OCI-LY1 (cell line): ENCODE results near the gene FHIT.

Experiments
- H2AFZ ChIP-seq: fragments of 200-600 bp; sonication (generic), shearing (Covaris generic); 2 replicates; pipeline ENCODE4 v1.6.0; 2014; ENCODE audit warnings: antibody characterized with exemption, mild to moderate bottlenecking, low read length
- H3F3A ChIP-seq: fragments of 200-600 bp; sonication (generic), shearing (Covaris generic); 2 replicates; pipeline ENCODE4 v1.6.0; 2014; ENCODE audit warnings: mild to moderate bottlenecking, antibody characterized with exemption, low read length, moderate library complexity; ENCODE audit not compliant: insufficient read depth
- H3K27ac ChIP-seq: fragments of 200-600 bp; sonication (generic); 2 replicates; pipeline ENCODE4 v1.5.1; 2014; ENCODE audit warnings: low read length, mixed run types, mild to moderate bottlenecking, low read depth; ENCODE audit not compliant: poor library complexity, severe bottlenecking
- H3K27me3 ChIP-seq: fragments of 200-600 bp; sonication (generic); 2 replicates; pipeline ENCODE4 v1.6.0; 2014; ENCODE audit warnings: antibody characterized with exemption, mild to moderate bottlenecking, low read length, moderate library complexity; ENCODE audit not compliant: insufficient read depth
- H3K36me3 ChIP-seq: fragments of 200-600 bp; sonication (generic); 2 replicates; pipeline ENCODE4 v1.6.1; 2014; ENCODE audit warnings: mild to moderate bottlenecking, antibody characterized with exemption, low read length, moderate library complexity, mixed read lengths; ENCODE audit not compliant: insufficient read depth
- H3K4me1 ChIP-seq: fragments of 200-600 bp; sonication (generic); 2 replicates; pipeline ENCODE4 v1.5.1; 2014; ENCODE audit warnings: mild to moderate bottlenecking, low read length, moderate library complexity; ENCODE audit not compliant: insufficient read depth, severe bottlenecking
- H3K4me2 ChIP-seq: fragments of 200-600 bp; sonication (generic), shearing (Covaris generic); 2 replicates; pipeline ENCODE4 v1.6.1; 2014; ENCODE audit warnings: low read length
- H3K4me3 ChIP-seq: fragments of 200-600 bp; sonication (generic); 2 replicates; pipeline ENCODE4 v1.5.1; 2014; ENCODE audit warnings: low read length, low read depth, mild to moderate bottlenecking, mixed read lengths; ENCODE audit not compliant: poor library complexity, severe bottlenecking
- H3K79me2 ChIP-seq: fragments of 200-600 bp; shearing (Covaris generic); 2 replicates; pipeline ENCODE4 v1.6.1; 2016; ENCODE audit warnings: mixed run types, low read length, mixed read lengths; ENCODE audit not compliant: insufficient read depth
- H3K9ac ChIP-seq: fragments of 200-600 bp; sonication (generic), shearing (Covaris generic); 2 replicates; pipeline ENCODE4 v1.6.1; 2014; ENCODE audit warnings: mild to moderate bottlenecking, low read length, mixed read lengths
- H3K9me2 ChIP-seq: fragments of 200-600 bp; sonication (generic), shearing (Covaris generic); 2 replicates; pipeline ENCODE4 v1.6.1; 2014; ENCODE audit warnings: low read depth, mild to moderate bottlenecking, low read length, mixed read lengths
- H3K9me3 ChIP-seq: fragments of 200-600 bp; shearing (Covaris generic); 2 replicates; pipeline ENCODE4 v1.6.1; 2014; ENCODE audit warnings: low read length, mixed read lengths
- H4K20me1 ChIP-seq: fragments of 200-600 bp; sonication (generic), shearing (Covaris generic); 2 replicates; pipeline ENCODE4 v1.6.0; 2016; ENCODE audit warnings: mild to moderate bottlenecking, low read length; ENCODE audit not compliant: insufficient read depth
- CTCF ChIP-seq: fragments of 200-600 bp; sonication (generic), shearing (Covaris generic); IDR thresholded peaks from 2 replicates; pipeline ENCODE4 v1.5.1; 2017; ENCODE audit warnings: mild to moderate bottlenecking, antibody characterized with exemption, low read length, moderate library complexity, mixed read lengths
- EZH2 ChIP-seq: fragments of 200-600 bp; sonication (generic), shearing (Covaris generic); IDR thresholded peaks from 2 replicates; pipeline ENCODE4 v1.8.0; 2017; ENCODE audit warnings: borderline replicate concordance, mixed run types, mild to moderate bottlenecking, antibody characterized with exemption, low read length, moderate library complexity, mixed read lengths

The FHIT gene

GRCh38 chr3:59762941-59763340, 1488.3 kb downstream of the FHIT start:
- no peaks in the 10 kb centered on the region for H3K27me3 ChIP-seq
- no peaks in the 10 kb centered on the region for H3K9me2 ChIP-seq
- no peaks in the 10 kb centered on the region for H3K79me2 ChIP-seq
- no peak overlapping the region for H3K4me3 ChIP-seq
- no peaks in the 10 kb centered on the region for H3F3A ChIP-seq
- no peaks in the 10 kb centered on the region for H3K9me3 ChIP-seq
- H3K36me3 ChIP-seq, result no peaks in the 10 kb centered on the region
- no peak overlapping the region for H3K4me2 ChIP-seq
- no peak for TF ChIP-seq EZH2
- no peak for TF ChIP-seq CTCF
- H3K9ac ChIP-seq, result no peak overlapping the region
- no peak overlapping the region for H2AFZ ChIP-seq
- H3K27ac ChIP-seq, result no peak overlapping the region
- no peaks in the 10 kb centered on the region for H3K4me1 ChIP-seq
- no peaks in the 10 kb centered on the region for H4K20me1 ChIP-seq

DNA sequence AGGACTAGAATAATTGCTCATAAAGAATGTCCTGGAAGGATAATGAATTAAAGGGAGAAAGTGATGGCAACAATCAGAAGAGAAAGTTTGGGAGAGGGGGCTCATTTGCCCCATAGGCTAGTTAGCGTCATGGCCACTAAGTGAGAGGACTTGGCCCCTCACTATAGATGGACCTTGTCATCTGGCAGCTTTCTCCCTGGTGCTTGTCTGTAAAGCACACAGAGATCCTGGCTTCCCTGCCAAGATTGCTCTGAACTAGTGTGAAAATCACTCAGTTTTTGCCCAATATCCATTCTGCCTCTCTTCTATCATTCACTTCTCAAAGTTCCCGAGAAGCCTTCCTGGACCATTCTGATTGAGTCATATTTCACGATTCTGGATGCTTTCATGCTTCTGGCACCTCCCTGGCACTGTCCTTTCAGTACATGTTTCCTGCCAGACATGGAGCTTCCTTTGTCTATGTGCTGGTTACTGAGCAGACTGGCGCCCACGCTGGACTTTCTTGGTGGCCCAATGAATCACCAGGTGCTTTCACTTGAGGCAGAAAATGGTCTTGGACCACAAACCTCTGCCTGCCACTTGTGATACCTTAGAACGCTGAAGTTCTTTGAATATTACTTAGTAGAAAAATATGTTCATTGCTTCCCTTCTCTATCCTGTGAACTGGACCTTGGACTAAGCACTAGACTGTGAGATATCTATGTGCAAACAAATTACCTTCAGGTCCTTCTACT, 1491.8 kb downstream of the FHIT start:
- no peak overlapping the region for H3K9ac ChIP-seq
- no peak overlapping the region for H2AFZ ChIP-seq
- H3K9me3 ChIP-seq, result no peaks in the 10 kb centered on the region
- no peaks in the 10 kb centered on the region for H4K20me1 ChIP-seq
- H3K4me2 ChIP-seq, result no peak overlapping the region
- H3K9me2 ChIP-seq, result no peaks in the 10 kb centered on the region
- H3K4me3 ChIP-seq, result no peak overlapping the region
- H3K36me3 ChIP-seq, result no peaks in the 10 kb centered on the region
- no peak overlapping the region for H3K27ac ChIP-seq
- no peaks in the 10 kb centered on the region for H3F3A ChIP-seq
- H3K79me2 ChIP-seq, result no peaks in the 10 kb centered on the region
- H3K27me3 ChIP-seq, result no peaks in the 10 kb centered on the region
- no peak for TF ChIP-seq EZH2
- no peak for TF ChIP-seq CTCF
- H3K4me1 ChIP-seq, result no peaks in the 10 kb centered on the region

DNA sequence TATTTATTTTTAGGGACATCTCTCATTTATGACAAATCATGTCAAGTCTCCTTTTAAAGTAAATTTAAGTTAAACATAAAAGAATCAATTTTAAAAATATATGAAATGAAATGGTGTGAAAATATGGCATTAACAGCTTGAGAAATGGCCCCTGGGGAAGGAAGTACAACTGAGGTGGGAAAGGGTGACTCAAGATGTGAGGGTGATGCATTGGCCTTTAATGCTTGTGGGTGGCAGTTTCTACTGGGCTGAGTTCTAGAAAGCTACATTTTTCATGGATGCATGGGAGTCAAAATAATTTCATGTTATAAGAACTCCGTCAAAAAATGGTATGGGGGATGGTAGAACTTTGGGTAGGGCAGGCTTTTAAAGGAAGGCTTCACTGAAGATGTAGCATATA, 1492.6 kb downstream of the FHIT start:
- Histone ChIP-seq H4K20me1 (no peaks in the 10 kb centered on the region), H3F3A (no peaks in the 10 kb centered on the region), H3K4me2 (no peak overlapping the region), H3K9ac (no peak overlapping the region), H3K4me3 (no peak overlapping the region), H3K9me3 (no peaks in the 10 kb centered on the region), H2AFZ (no peak overlapping the region), H3K79me2 (no peaks in the 10 kb centered on the region), H3K9me2 (no peaks in the 10 kb centered on the region), H3K27me3 (no peaks in the 10 kb centered on the region), H3K4me1 (no peaks in the 10 kb centered on the region), H3K36me3 (no peaks in the 10 kb centered on the region), H3K27ac (no peak overlapping the region)
- TF ChIP-seq CTCF, result no peak
- TF ChIP-seq EZH2, result no peak
